Mammary microvascular endothelial cell (primary cell): ENCODE results near the gene GARIN5A. TPM values are rescaled to one million over a fixed set of nuclear protein-coding genes. Genes with fewer than 3 reads are reported as not detected.

Experiments
- total RNA-seq: library from RNA; depleted of rRNA; stranded (reverse); fragments of >200 nt; gene quantifications from 2 replicates; pipeline ENCODE4 v1.2.3, GENCODE V29; 2015

The GARIN5A gene
- not detected in 2 replicates for total RNA-seq

DNA sequence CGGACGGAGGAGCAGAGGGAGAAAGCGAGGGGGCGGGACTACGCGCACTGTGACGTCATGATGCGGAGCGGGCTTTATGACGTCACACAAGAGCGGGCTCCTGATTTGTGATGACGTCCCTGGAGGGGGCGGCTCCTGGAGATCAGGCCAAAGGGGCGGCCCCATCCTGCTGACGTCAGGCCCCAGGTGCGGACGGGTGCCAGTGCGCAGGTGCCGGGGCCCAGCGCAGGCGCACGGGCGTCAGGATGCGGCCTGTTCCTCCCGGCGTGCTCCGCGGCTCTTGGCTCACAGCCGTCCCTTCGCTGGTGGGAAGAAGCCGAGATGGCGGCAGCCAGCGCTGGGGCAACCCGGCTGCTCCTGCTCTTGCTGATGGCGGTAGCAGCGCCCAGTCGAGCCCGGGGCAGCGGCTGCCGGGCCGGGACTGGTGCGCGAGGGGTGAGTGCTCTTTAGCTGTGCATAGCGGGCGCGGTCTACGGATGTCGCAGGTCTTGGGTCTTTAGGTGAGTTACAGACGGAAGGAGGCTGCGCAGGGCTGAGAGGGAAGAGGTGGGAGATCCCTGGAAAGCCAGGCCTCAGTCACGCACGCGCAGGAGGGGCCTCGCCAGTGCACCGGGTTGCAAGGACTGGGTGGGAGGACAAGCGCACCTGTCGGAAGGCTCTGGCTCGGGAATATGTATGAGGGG, at the start of gene GARIN5A, which contains the start of gene EMC10:
GARIN5A (minus strand) TSS at position 625 of the 683 bp plus-strand sequence; CDS start at position 165, 460 bp downstream.
EMC10 (plus strand) TSS at position 284 of the 683 bp plus-strand sequence; CDS start at position 322, 38 bp downstream.

DNA sequence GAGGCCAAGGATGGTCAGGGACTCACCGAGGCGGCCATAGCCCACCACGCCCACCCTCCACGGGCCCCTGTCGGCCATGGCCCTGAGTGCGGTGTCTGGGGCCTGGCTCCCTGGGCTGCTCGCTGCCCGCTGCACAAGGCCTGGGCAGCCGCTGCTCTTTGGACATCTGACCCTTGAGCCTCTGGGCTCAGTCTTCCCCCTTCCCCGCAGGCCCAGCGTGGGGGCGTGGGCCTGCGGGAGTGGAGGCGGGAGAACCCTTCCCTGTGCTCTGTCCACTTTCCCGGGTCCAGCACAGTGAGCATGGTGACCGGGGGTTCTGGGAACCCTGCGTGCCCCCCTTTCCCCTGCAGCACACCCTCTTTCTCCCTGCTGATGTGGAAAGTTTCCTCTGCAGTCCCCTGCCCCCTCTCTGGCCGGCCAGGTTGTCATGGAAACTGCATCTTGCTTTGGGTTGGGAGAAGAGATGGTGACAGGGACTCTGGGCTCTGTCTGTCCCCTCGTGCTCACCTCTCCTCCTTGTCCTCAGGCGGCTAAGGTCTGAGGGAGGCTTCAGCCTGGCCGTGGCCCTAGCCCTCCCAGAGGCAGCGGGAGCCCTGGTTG, 37.2 kb upstream of the GARIN5A start, which contains the start of gene ASPDH:
ASPDH (minus strand) TSS at position 168 of the 600 bp plus-strand sequence; CDS start at position 78, 90 bp downstream.

DNA sequence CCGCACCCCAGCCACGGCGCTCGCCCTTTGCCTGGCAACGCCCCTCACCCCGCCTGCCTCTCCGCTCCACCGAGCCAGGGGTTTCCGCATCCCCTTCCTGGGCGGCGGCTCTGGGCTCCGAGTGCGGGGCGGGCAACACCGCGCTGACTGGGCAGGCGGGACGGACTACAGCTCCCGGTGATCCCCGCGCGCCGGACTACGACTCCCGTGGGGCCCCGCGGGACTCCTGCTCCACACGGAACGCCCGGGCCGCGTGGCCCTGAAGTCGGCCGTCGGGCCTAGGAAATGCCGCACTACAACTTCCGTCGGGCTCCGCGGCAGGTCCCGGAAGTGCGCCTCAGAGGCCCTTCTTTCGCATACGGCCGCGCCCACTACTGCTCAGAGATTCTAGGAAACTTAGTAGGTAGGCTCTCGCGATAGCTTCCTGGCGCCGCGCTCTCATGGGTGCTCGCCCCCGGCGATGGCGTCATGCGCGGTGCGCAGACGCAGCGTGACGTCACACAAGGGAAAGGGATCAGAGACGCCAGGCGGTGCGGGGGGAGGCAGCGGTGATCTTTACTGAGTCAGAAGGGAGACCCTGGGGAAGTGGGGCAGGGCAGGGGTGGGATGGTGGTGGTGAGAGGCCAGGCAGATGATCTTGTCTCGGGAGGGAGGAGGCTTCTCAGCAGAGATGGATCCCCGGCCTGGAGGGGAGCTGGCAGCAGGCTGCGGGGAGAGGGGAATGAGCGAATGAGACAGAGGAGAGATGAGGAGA, 34.6 kb upstream of the GARIN5A start, which contains the start of gene JOSD2:
JOSD2 (minus strand) TSS at position 123 of the 754 bp plus-strand sequence. CDS start 760 bp downstream, outside the sequence.

DNA sequence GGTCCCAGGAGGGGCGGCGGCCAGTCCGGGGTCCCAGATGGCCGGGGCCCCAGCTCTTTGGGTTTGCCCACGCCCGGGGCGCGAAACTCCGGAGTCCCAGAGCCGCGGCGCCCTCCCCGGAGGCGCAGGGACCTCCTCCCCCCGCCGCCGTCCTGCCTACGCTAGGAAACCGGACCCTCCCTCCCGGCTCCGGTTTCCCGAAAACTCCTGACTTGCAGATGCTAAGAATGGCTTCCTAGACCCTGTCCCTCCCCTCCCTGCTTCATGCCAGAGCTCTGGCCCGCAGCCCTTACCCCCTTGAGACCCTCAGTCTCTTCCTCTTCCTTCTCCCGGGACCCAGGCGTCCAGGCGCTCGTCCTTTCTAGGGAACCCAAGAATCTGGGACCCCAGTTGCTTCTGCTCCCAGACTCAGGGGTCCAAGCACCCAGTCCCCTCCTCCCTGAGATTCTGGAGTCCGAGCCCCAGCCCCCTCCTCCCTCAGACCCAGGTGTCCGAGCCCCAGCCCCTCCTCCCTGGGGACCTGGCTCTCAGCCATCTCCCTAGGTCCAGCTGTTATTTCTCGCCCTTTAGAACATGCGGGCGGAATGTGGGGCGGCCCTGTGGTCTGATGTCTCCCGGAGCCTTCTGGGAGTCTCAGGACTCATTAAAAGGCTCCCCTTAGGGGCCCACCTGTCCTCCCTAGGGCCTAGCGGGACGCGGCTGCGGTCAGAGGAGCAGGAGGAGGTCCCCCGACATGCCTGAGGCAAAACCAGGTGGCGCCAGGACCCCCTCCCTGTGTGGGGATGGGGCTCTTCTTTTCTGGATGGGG, 44.2 kb downstream of the GARIN5A start, which contains the start of gene MYBPC2:
MYBPC2 (plus strand) TSS at position 672 of the 808 bp plus-strand sequence; CDS start at position 734, 62 bp downstream.

DNA sequence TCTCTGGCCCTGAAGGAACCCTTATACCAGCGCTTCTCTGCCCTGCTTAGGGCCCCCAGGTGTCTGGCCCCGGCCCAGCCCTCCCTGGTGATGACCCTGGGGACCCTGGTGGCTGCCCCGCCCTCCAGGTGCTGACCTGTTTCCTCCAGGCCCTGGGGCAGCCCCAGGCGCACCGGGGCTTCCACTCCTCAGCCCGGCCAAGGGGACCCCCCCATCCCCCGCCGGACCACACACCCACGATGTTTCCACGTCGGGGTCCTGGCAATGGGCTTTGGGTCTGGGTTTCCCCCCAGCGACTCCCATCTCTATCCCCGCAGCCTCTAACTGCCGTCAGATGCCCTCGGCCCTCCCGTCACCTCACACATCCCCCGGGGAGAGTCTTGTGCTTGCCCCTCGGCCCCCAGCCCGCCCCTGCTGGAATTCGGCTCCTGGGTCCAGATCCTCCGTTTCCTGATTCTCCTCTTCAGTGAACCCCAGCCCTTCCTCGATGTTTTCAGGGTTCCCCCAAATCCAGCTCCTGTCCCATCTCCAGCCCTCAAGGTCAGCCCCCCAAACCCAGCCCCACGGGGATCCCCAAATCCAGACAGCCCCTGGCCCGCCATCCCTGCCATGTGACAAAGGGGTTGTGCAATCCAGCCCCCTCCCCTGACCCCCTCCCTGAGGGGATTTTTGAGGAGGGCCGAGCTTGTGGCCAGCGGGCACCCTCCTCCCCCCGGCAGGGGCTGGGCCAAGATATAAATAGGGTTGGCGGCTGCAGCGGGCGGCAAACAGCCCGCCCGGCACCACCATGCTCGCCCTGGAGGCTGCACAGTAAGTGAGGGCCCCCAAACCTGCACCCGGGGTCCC, 58.2 kb downstream of the GARIN5A start, which contains the start of gene SPIB:
SPIB (plus strand) TSS at position 763 of the 846 bp plus-strand sequence; CDS start at position 788, 25 bp downstream.

Other genes with a start within 250 kb of the GARIN5A start
- under 0.01 TPM in 1 of 2 replicates, not detected in the other for gene KCNC3, start 147.5 kb downstream of the GARIN5A start, total RNA-seq
- gene NAPSA, start 111.2 kb downstream of the GARIN5A start, total RNA-seq, result 0.10 and 0.73 TPM in 2 replicates
- gene NR1H2, start 100.4 kb downstream of the GARIN5A start, total RNA-seq, result 78.3 and 91.7 TPM in 2 replicates
- gene POLD1, start 92.5 kb downstream of the GARIN5A start, total RNA-seq, result 49.6 and 54.2 TPM in 2 replicates
- not detected in 2 replicates for gene SPIB, start 57.9 kb downstream of the GARIN5A start, total RNA-seq
- not detected in 2 replicates for gene MYBPC2, start 44.0 kb downstream of the GARIN5A start, total RNA-seq
- 77.8 and 90.0 TPM in 2 replicates for gene EMC10, start 341 bp downstream of the GARIN5A start, total RNA-seq
- 24.2 and 42.2 TPM in 2 replicates for gene JOSD2, start 34.3 kb upstream of the GARIN5A start, total RNA-seq
- gene ASPDH, start 37.1 kb upstream of the GARIN5A start, total RNA-seq, result not detected in 2 replicates
- 0.05 TPM in 1 of 2 replicates, not detected in the other for gene LRRC4B, start 91.6 kb upstream of the GARIN5A start, total RNA-seq
- not detected in 2 replicates for gene SYT3, start 163.0 kb upstream of the GARIN5A start, total RNA-seq
- 1.3 and 5.9 TPM in 2 replicates for gene C19orf81, start 172.6 kb upstream of the GARIN5A start, total RNA-seq
- gene SHANK1, start 243.0 kb upstream of the GARIN5A start, total RNA-seq, result 0.13 and 0.30 TPM in 2 replicates
- gene CLEC11A, start 246.5 kb upstream of the GARIN5A start, total RNA-seq, result 11.5 and 19.5 TPM in 2 replicates